Progenitor cell of endocrine pancreas (in vitro differentiated cells): ENCODE results near the gene PTGER3. TPM values are rescaled to one million over a fixed set of nuclear protein-coding genes. Genes with fewer than 3 reads are reported as not detected.
"Not testable (repeated sequence)": the region's sequence is repeated elsewhere in the genome, so short reads cannot be mapped to it uniquely, and the experiment has no call there.

Source experiments
- DNase-seq: peaks from one replicate; pipeline ENCODE4 v3.0.0; 2021; ENCODE audit warnings: low spot score; ENCODE audit not compliant: unreplicated experiment
- H3K27ac Mint-ChIP-seq: 2 replicates; pipeline ENCODE4 v1.8.0; 2021; ENCODE audit warnings: mild to moderate bottlenecking, moderate library complexity, mixed read lengths
- H3K27me3 Mint-ChIP-seq: 2 replicates; pipeline ENCODE4 v1.8.0; 2021; ENCODE audit warnings: mixed read lengths
- H3K36me3 Mint-ChIP-seq: 2 replicates; pipeline ENCODE4 v1.8.0; 2022; ENCODE audit warnings: mixed read lengths; ENCODE audit not compliant: insufficient read depth
- H3K4me1 Mint-ChIP-seq: 2 replicates; pipeline ENCODE4 v1.8.0; 2021; ENCODE audit warnings: low read depth, mixed read lengths
- H3K4me3 Mint-ChIP-seq: 2 replicates; pipeline ENCODE4 v1.8.0; 2021; ENCODE audit warnings: low read depth, mild to moderate bottlenecking, moderate library complexity, mixed read lengths
- H3K9me3 Mint-ChIP-seq: 2 replicates; pipeline ENCODE4 v1.8.0; 2021; ENCODE audit warnings: low read depth, mixed read lengths
- CTCF ChIP-seq: fragments of 200-600 bp; sonication (generic); IDR thresholded peaks from one replicate; pipeline ENCODE4 v1.5.0; 2021; ENCODE audit warnings: antibody characterized with exemption, mild to moderate bottlenecking; ENCODE audit not compliant: unreplicated experiment
- microRNA-seq: library from miRNA; unstranded; fragments of <30 nt; microRNA quantifications from one replicate; pipeline ENCODE4 v1.1.0, GENCODE V29; 2020; ENCODE audit warnings: borderline number of aligned reads; ENCODE audit not compliant: unreplicated experiment
- total RNA-seq: library from RNA; stranded (reverse); gene quantifications from 2 replicates; pipeline ENCODE4 v1.2.1, GENCODE V29; 2021

PTGER3 gene
- total RNA-seq, 1 donor from 2014 or later, result 3.1 TPM

GRCh38 chr1:70941563-70941962 lies 106.1 kb downstream of the PTGER3 start:
- Mint-ChIP-seq H3K27ac (no peak overlapping the region), H3K9me3 (peaks cover 12% of the 10 kb centered on the region), H3K4me3 (no peak overlapping the region), H3K36me3 (no peaks in the 10 kb centered on the region), H3K27me3 (no peaks in the 10 kb centered on the region), H3K4me1 (no peaks in the 10 kb centered on the region)
- TF ChIP-seq CTCF, result no peak
- DNase-seq, result no peak

- peaks cover 12% of the 10 kb centered on the region for H3K9me3 Mint-ChIP-seq
- not testable (repeated sequence) for H3K27ac Mint-ChIP-seq, DNase-seq, H3K27me3 Mint-ChIP-seq, H3K36me3 Mint-ChIP-seq, H3K4me3 Mint-ChIP-seq, H3K4me1 Mint-ChIP-seq
Observed at GRCh38 chr1:70940398-70940797, 107.2 kb downstream of the PTGER3 start.

- H3K27me3 Mint-ChIP-seq, result no peaks in the 10 kb centered on the region
- peaks cover 4% of the 10 kb centered on the region for H3K4me1 Mint-ChIP-seq
- DNase-seq, result no peak
- TF ChIP-seq CTCF, result no peak
- no peaks in the 10 kb centered on the region for H3K36me3 Mint-ChIP-seq
- peak overlapping the region; percentile 38 for H3K27ac Mint-ChIP-seq
- no peak overlapping the region for H3K4me3 Mint-ChIP-seq
- H3K9me3 Mint-ChIP-seq, result peaks cover 7% of the 10 kb centered on the region
Observed at GRCh38 chr1:70934194-70934961, 113.2 kb downstream of the PTGER3 start.

- no peaks in the 10 kb centered on the region for H3K27me3 Mint-ChIP-seq
- DNase-seq, result no peak
- no peak overlapping the region for H3K27ac Mint-ChIP-seq
- H3K9me3 Mint-ChIP-seq, result peaks cover 5% of the 10 kb centered on the region
- H3K4me3 Mint-ChIP-seq, result no peak overlapping the region
- no peak for TF ChIP-seq CTCF
- H3K4me1 Mint-ChIP-seq, result peaks cover 9% of the 10 kb centered on the region
- H3K36me3 Mint-ChIP-seq, result no peaks in the 10 kb centered on the region
Observed at GRCh38 chr1:70930062-70930461, 117.6 kb downstream of the PTGER3 start.

- no peaks in the 10 kb centered on the region for H3K27me3 Mint-ChIP-seq
- H3K27ac Mint-ChIP-seq, result no peak overlapping the region
- DNase-seq, result no peak
- H3K4me1 Mint-ChIP-seq, result no peaks in the 10 kb centered on the region
- peaks cover 21% of the 10 kb centered on the region for H3K9me3 Mint-ChIP-seq
- no peaks in the 10 kb centered on the region for H3K36me3 Mint-ChIP-seq
- H3K4me3 Mint-ChIP-seq, result no peak overlapping the region
- no peak for TF ChIP-seq CTCF
Observed at GRCh38 chr1:70922196-70922595, 125.4 kb downstream of the PTGER3 start.

Small RNA genes lying within 50 kb of the gene (microRNA-seq; reads per million reads assigned to microRNA genes)
- gene MIR186, result 818 reads per million, percentile 78 among the genes with 10 or more reads in this experiment

Other genes with a start within 250 kb of the PTGER3 start
- gene ZRANB2, start 33.2 kb upstream of the PTGER3 start, total RNA-seq, result 106 and 115 TPM in 2 replicates